Measurements from ENCODE around the gene SPPL2C. TPM values are rescaled to one million over a fixed set of nuclear protein-coding genes. Genes with fewer than 3 reads are reported as not detected.

SPPL2C gene
- polyA plus RNA-seq, 1 donor (not counting 4 experiments of a cell fraction or from before 2014, with no cell fraction given) = not detected

DNA sequence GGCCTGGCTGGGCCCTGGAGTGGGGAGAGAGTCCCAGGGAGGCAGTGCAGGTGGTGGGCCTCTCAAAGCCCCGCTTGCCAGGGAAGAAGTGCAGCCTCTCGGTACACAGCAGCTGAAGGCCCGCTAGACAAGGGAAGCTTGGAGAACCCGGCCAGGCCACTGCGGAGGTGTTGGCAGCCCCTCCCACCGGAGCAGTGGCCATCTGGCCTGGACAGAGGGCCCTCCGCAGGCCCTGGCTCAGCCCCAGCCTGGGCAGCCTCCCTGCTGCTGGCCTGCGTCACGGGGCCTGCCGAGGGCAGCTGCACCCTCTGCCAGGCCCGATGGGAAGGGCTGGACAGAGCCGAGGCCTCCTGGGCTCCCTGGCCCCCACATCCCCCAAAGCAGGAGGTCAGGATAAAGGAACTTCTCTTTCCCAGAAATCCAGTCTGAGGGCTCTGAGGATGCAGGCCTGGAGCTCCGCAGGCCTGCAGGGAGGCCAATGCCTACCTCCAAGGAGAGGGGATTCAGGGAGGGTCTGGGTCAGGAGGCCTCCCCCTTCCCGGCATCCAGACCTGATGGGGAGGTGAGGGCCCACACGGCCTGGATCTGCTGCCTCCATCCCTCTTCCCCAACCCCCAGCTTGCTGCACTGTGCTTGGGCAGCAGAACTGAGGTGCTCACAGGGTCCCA, 4.3 kb downstream of the SPPL2C start:
- no peak for DNase-seq (ENCODE audit: low read depth, low spot score)
- no peak for FAIRE-seq
- Histone ChIP-seq H3K27me3 (ENCODE audit: control insufficient read depth, extremely low read depth, insufficient read depth, low read length) (no peaks in the 10 kb centered on the region), H3K4me3 (ENCODE audit: control insufficient read depth in 2 of 3, extremely low read depth in 1 of 3, insufficient read depth in 2 of 3, low read depth in 1 of 3, low read length in 3 of 3) (no peak overlapping the region), H4K20me1 (ENCODE audit: control insufficient read depth, extremely low read depth, insufficient read depth, low read length) (no peaks in the 10 kb centered on the region), H3K36me3 (ENCODE audit: control insufficient read depth in 2 of 2, extremely low read depth in 1 of 2, insufficient read depth in 2 of 2, low read length in 2 of 2) (no peaks in the 10 kb centered on the region), H3K79me2 (ENCODE audit: control insufficient read depth, insufficient read depth, low read length) (no peaks in the 10 kb centered on the region), H3K9me1 (ENCODE audit: control insufficient read depth, extremely low read depth, insufficient read depth, low read length) (no peaks in the 10 kb centered on the region), H3K27ac (ENCODE audit: control insufficient read depth, insufficient read depth, low read length) (no peak overlapping the region), H3K4me2 (ENCODE audit: control insufficient read depth, extremely low read depth, insufficient read depth, low read depth, low read length) (no peak overlapping the region), H2AFZ (ENCODE audit: control insufficient read depth, low read length) (no peak overlapping the region), H3K9ac (ENCODE audit: control insufficient read depth, extremely low read depth, insufficient read depth, low read length) (no peak overlapping the region), H3K4me1 (ENCODE audit: control insufficient read depth, extremely low read depth, insufficient read depth, low read length) (no peaks in the 10 kb centered on the region), H3K9me3 (ENCODE audit: control insufficient read depth, low read depth, low read length) (no peaks in the 10 kb centered on the region)
- TF ChIP-seq EZH2 (IDR thresholded peaks at IDR 0.05; ENCODE audit: low read length) (no peak), CTCF (optimal IDR thresholded peaks at IDR 0.05 in 1 of 3, IDR thresholded peaks at IDR 0.05 in 1 of 3, conservative IDR thresholded peaks at IDR 0.05 in 1 of 3; ENCODE audit: extremely low read depth in 1 of 3, insufficient read depth in 2 of 3, low read length in 3 of 3) (no peak)
- dilution Hi-C loops (cut with MboI; ENCODE audit: extremely low pct_ligation_motif_present, low sequenced_read_pairs) = no loop called here

- Histone ChIP-seq H3K4me1 (ENCODE audit: control insufficient read depth, extremely low read depth, insufficient read depth, low read length) (no peaks in the 10 kb centered on the region), H3K9me1 (ENCODE audit: control insufficient read depth, extremely low read depth, insufficient read depth, low read length) (no peaks in the 10 kb centered on the region), H3K9ac (ENCODE audit: control insufficient read depth, extremely low read depth, insufficient read depth, low read length) (no peak overlapping the region), H3K4me2 (ENCODE audit: control insufficient read depth, extremely low read depth, insufficient read depth, low read depth, low read length) (no peak overlapping the region), H3K36me3 (ENCODE audit: control insufficient read depth in 2 of 2, extremely low read depth in 1 of 2, insufficient read depth in 2 of 2, low read length in 2 of 2) (no peaks in the 10 kb centered on the region), H3K9me3 (ENCODE audit: control insufficient read depth, low read depth, low read length) (no peaks in the 10 kb centered on the region), H3K4me3 (ENCODE audit: control insufficient read depth in 2 of 3, extremely low read depth in 1 of 3, insufficient read depth in 2 of 3, low read depth in 1 of 3, low read length in 3 of 3) (no peak overlapping the region), H4K20me1 (ENCODE audit: control insufficient read depth, extremely low read depth, insufficient read depth, low read length) (no peaks in the 10 kb centered on the region), H3K27me3 (ENCODE audit: control insufficient read depth, extremely low read depth, insufficient read depth, low read length) (no peaks in the 10 kb centered on the region), H3K27ac (ENCODE audit: control insufficient read depth, insufficient read depth, low read length) (no peak overlapping the region), H2AFZ (ENCODE audit: control insufficient read depth, low read length) (no peak overlapping the region), H3K79me2 (ENCODE audit: control insufficient read depth, insufficient read depth, low read length) (no peaks in the 10 kb centered on the region)
- no peak for DNase-seq (ENCODE audit: low read depth, low spot score)
- no peak for FAIRE-seq
- TF ChIP-seq CTCF (optimal IDR thresholded peaks at IDR 0.05 in 1 of 3, IDR thresholded peaks at IDR 0.05 in 1 of 3, conservative IDR thresholded peaks at IDR 0.05 in 1 of 3; ENCODE audit: extremely low read depth in 1 of 3, insufficient read depth in 2 of 3, low read length in 3 of 3) = no peak
- no peak for TF ChIP-seq EZH2 (IDR thresholded peaks at IDR 0.05; ENCODE audit: low read length)
- dilution Hi-C loops (cut with MboI; ENCODE audit: extremely low pct_ligation_motif_present, low sequenced_read_pairs) = no loop called here
Measured at GRCh38 chr17:45849536-45849990, 4.9 kb downstream of the SPPL2C start.
